Measurements from ENCODE around the gene SSC5D. TPM values are rescaled to one million over a fixed set of nuclear protein-coding genes. Genes with fewer than 3 reads are reported as not detected.

SSC5D gene
- total and polyA plus RNA-seq, 2 experiments from 2014 or later = 0.23 to 0.69 TPM

DNA sequence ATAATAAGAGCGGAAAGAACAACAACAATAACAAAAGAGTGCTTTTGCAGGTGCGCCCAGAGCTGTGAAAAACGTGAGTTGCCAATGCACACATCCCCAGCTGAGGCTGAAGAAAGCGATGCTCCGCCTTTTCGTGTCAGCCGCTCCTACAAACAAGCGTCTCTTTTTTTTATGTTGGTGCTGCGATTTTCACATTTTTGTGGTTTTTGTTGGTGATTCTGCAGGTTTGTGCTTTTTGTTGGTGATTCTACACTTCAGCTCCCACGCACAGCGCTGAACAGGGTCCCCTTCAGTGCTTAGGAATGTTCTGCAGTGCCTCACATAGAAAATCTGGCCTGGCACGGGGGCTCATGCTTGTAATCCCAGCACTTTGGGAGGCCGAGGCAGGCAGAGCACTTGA lies 64.4 kb downstream of the SSC5D start (continued):
- TF ChIP-seq, protein P1, sequence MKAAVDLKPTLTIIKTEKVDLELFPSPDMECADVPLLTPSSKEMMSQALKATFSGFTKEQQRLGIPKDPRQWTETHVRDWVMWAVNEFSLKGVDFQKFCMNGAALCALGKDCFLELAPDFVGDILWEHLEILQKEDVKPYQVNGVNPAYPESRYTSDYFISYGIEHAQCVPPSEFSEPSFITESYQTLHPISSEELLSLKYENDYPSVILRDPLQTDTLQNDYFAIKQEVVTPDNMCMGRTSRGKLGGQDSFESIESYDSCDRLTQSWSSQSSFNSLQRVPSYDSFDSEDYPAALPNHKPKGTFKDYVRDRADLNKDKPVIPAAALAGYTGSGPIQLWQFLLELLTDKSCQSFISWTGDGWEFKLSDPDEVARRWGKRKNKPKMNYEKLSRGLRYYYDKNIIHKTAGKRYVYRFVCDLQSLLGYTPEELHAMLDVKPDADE (IDR thresholded peaks at IDR 0.05) = no peak
- TF ChIP-seq JUNB (IDR thresholded peaks at IDR 0.05; ENCODE audit: unreplicated experiment) (no peak), CREB1 (CRISPR knock-in tag; IDR thresholded peaks at IDR 0.05; ENCODE audit: low read depth) (no peak), EZH2phosphoT487 (IDR thresholded peaks at IDR 0.05; ENCODE audit: unreplicated experiment) (no peak), NANOG (IDR thresholded peaks at IDR 0.05; ENCODE audit: borderline replicate concordance) (no peak)

DNA sequence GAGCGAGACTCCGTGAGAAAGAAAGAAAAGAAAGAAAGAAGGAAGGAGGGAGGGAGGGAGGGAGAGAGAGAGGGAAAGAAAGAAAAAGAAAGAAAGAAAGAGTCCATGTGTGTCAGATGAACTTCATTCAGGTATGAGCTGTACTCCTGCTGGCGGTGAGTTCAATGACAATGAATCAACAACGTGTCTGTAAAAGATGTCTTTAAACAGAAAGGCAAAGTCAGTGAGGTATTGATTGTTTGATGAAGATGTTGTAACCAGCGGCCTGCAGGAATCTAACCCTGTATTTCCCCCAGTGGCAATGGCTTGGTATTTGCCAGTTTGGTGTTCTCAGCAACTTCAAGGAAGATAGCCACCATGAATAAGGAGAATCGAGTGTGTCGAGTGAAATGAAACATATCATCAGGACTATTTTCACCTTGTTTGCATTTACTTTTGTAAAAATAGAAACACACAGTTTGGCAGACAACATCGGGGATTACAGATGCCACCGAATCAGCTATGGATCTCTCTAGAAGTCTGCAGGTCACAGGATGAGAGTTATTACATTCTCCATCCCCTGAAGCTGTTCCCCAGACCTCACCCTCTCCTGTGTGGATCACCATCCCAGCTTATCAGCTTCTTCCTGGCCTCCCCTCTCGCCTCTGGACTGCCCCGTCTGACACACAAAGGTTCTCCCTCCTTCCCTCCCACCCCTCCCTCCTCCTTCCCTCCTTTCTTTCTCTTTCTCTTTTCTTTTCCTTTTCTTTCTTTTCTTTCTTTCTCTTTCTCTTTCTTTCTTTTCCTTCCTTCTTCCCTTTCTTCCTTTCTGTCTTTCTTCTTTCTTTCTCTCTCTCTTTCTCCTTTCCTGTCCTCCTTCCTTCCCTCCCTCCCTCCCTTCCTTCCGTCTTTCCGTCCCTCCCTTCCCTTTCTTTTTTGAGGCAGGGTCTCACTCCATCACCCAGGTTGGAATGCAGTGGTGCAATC lies 65.3 kb downstream of the SSC5D start:
- Histone ChIP-seq H3K4me1 (ENCODE audit: insufficient read depth) (peaks cover 17% of the 10 kb centered on the region), H3K36me3 (ENCODE audit: insufficient read depth) (no peaks in the 10 kb centered on the region), H3F3A (replicated peaks; ENCODE audit: low read depth) (no peaks in the 10 kb centered on the region; the same call in 1 of the 2 replicates), H4K20me1 (replicated peaks; ENCODE audit: insufficient read depth) (no peaks in the 10 kb centered on the region), H3K27me3 (ENCODE audit: insufficient read depth) (no peaks in the 10 kb centered on the region), H3K79me2 (replicated peaks; ENCODE audit: insufficient read depth) (no peaks in the 10 kb centered on the region), H3K4me3 (no peak overlapping the region), H3K27ac (ENCODE audit: low read depth) (no peak overlapping the region), H3K4me2 (peak overlapping the region; percentile 31; the same call in 1 of the 2 replicates), H3K9me2 (ENCODE audit: insufficient read depth) (no peaks in the 10 kb centered on the region), H2AFZ (peak overlapping the region; percentile 93)
- Mint-ChIP-seq H3K27me3 (ENCODE audit: insufficient read depth, low read depth, poor library complexity) (peaks cover 21% of the 10 kb centered on the region), H3K4me3 (peak overlapping the region; percentile 25; the same call in 1 of the 3 replicates), H3K27ac (no peak overlapping the region), H3K4me1 (peaks cover 34% of the 10 kb centered on the region), H3K9me3 (no peaks in the 10 kb centered on the region), H3K36me3 (ENCODE audit: low read depth) (no peaks in the 10 kb centered on the region)
- ATAC-seq (no peak), DNase-seq (ENCODE audit: low spot score) (no peak)
- TF ChIP-seq, protein P2, sequence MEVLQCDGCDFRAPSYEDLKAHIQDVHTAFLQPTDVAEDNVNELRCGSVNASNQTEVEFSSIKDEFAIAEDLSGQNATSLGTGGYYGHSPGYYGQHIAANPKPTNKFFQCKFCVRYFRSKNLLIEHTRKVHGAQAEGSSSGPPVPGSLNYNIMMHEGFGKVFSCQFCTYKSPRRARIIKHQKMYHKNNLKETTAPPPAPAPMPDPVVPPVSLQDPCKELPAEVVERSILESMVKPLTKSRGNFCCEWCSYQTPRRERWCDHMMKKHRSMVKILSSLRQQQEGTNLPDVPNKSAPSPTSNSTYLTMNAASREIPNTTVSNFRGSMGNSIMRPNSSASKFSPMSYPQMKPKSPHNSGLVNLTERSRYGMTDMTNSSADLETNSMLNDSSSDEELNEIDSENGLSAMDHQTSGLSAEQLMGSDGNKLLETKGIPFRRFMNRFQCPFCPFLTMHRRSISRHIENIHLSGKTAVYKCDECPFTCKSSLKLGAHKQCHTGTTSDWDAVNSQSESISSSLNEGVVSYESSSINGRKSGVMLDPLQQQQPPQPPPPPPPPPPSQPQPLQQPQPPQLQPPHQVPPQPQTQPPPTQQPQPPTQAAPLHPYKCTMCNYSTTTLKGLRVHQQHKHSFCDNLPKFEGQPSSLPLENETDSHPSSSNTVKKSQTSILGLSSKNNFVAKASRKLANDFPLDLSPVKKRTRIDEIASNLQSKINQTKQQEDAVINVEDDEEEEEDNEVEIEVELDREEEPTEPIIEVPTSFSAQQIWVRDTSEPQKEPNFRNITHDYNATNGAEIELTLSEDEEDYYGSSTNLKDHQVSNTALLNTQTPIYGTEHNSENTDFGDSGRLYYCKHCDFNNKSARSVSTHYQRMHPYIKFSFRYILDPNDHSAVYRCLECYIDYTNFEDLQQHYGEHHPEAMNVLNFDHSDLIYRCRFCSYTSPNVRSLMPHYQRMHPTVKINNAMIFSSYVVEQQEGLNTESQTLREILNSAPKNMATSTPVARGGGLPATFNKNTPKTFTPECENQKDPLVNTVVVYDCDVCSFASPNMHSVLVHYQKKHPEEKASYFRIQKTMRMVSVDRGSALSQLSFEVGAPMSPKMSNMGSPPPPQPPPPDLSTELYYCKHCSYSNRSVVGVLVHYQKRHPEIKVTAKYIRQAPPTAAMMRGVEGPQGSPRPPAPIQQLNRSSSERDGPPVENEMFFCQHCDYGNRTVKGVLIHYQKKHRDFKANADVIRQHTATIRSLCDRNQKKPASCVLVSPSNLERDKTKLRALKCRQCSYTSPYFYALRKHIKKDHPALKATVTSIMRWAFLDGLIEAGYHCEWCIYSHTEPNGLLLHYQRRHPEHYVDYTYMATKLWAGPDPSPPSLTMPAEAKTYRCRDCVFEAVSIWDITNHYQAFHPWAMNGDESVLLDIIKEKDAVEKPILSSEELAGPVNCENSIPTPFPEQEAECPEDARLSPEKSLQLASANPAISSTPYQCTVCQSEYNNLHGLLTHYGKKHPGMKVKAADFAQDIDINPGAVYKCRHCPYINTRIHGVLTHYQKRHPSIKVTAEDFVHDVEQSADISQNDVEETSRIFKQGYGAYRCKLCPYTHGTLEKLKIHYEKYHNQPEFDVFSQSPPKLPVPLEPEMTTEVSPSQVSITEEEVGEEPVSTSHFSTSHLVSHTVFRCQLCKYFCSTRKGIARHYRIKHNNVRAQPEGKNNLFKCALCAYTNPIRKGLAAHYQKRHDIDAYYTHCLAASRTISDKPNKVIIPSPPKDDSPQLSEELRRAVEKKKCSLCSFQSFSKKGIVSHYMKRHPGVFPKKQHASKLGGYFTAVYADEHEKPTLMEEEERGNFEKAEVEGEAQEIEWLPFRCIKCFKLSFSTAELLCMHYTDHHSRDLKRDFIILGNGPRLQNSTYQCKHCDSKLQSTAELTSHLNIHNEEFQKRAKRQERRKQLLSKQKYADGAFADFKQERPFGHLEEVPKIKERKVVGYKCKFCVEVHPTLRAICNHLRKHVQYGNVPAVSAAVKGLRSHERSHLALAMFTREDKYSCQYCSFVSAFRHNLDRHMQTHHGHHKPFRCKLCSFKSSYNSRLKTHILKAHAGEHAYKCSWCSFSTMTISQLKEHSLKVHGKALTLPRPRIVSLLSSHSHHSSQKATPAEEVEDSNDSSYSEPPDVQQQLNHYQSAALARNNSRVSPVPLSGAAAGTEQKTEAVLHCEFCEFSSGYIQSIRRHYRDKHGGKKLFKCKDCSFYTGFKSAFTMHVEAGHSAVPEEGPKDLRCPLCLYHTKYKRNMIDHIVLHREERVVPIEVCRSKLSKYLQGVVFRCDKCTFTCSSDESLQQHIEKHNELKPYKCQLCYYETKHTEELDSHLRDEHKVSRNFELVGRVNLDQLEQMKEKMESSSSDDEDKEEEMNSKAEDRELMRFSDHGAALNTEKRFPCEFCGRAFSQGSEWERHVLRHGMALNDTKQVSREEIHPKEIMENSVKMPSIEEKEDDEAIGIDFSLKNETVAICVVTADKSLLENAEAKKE (CRISPR knock-in tag; IDR thresholded peaks at IDR 0.05) = no peak
- TF ChIP-seq, protein P1 (IDR thresholded peaks at IDR 0.05) = no peak
- TF ChIP-seq EZH2phosphoT487 (IDR thresholded peaks at IDR 0.05; ENCODE audit: unreplicated experiment) (no peak), JUNB (IDR thresholded peaks at IDR 0.05; ENCODE audit: unreplicated experiment) (no peak), EZH2 (IDR thresholded peaks at IDR 0.05; ENCODE audit: low read depth, unreplicated experiment) (no peak), ZNF331 (CRISPR knock-in tag; IDR thresholded peaks at IDR 0.05; ENCODE audit: low read depth) (no peak)
- TF ChIP-seq, protein P3, sequence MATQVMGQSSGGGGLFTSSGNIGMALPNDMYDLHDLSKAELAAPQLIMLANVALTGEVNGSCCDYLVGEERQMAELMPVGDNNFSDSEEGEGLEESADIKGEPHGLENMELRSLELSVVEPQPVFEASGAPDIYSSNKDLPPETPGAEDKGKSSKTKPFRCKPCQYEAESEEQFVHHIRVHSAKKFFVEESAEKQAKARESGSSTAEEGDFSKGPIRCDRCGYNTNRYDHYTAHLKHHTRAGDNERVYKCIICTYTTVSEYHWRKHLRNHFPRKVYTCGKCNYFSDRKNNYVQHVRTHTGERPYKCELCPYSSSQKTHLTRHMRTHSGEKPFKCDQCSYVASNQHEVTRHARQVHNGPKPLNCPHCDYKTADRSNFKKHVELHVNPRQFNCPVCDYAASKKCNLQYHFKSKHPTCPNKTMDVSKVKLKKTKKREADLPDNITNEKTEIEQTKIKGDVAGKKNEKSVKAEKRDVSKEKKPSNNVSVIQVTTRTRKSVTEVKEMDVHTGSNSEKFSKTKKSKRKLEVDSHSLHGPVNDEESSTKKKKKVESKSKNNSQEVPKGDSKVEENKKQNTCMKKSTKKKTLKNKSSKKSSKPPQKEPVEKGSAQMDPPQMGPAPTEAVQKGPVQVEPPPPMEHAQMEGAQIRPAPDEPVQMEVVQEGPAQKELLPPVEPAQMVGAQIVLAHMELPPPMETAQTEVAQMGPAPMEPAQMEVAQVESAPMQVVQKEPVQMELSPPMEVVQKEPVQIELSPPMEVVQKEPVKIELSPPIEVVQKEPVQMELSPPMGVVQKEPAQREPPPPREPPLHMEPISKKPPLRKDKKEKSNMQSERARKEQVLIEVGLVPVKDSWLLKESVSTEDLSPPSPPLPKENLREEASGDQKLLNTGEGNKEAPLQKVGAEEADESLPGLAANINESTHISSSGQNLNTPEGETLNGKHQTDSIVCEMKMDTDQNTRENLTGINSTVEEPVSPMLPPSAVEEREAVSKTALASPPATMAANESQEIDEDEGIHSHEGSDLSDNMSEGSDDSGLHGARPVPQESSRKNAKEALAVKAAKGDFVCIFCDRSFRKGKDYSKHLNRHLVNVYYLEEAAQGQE (IDR thresholded peaks at IDR 0.05; ENCODE audit: unreplicated experiment) = no peak
